NCI-H1092 (cell line): ENCODE data around the gene ARHGEF19.
"Not testable (repeated sequence)": the region's sequence is repeated elsewhere in the genome, so short reads cannot be mapped to it uniquely, and the experiment has no call there.

ENCODE experiments used
- DNase-seq: peaks from one replicate; lab custom pipeline; 2025; lab: John Stamatoyannopoulos, UW

Gene ARHGEF19

GRCh38 chr1:16164213-16165072 lies 48.0 kb downstream of the ARHGEF19 start:
- peak; percentile 73 for DNase-seq

DNA sequence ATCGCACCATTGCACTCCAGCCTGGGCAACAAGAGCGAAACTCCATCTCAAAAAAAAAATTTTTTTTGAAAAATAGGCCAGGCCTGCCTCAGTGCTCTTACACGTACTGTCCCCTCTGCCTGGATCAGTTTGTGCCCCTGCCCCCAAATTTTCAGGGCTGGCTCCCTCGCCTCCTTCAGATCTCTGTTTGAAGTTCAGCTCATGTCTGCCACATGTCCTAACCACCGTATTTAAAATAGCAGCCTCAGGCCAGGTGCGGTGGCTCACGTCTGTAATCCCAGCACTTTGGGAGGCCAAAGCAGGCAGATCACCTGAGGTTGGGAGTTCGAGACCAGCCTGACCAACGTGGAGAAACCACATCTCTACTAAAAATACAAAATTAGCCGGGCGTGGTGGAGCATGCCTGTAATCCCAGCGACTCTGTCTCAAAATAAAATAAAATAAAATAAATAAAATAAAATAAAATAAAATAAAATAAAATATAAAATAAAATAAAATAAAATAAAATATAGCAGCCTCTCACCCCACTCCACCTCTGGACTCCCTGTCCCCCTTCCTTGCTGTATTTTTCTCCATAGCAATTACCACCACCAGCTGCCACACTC lies 48.7 kb downstream of the ARHGEF19 start:
- not testable (repeated sequence) for DNase-seq

DNA sequence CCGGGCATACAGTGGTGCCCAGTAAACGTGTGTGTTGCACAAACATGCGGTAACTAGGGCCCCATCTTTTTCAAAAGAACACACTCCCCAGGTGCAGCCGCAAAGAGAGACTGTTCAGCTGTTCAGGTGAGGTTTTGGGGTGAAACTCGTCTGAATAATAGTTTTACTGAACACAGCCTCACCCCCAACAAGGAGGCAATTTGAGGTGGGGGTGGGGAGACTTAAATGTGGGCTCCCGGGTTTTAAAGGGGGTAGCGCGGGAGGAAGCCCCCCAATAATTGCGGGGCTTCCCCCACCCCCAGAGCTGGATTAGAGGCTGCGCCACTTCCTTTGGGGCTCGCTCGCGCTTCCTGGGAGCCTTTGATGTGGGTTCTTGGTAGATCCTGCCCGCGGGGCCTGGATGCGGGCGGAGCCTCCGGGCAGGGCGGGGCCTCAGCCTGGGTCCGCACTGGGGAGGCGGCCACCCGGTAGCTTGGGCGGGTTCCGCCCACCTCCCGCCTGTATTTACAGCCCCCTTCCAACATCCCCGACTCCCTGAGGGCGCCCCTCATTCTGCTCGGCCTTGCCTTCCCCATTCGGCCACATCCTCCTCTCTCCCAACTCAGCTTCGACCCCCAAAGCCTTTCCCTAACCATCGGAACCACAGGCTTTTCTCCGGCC lies 50.2 kb downstream of the ARHGEF19 start:
- DNase-seq, result no peak

DNA sequence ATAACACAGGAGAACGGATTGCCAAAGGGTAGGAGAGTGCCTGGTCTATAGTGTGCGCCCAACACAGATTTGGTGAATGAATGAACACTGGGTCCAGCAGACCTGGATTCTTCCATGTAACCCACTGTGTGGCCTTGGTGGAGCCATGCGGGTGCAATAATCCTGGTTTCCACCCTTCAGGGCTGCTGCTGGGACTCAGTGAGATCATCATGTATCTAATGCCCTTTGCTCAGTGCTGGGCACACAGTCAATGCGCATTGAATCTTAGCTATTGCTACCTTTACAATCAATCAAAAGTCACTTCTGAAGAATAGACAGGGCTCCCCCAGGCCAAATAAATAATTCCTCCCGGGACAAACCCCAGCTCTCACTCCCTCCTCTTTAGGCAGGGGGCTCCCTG lies 50.7 kb downstream of the ARHGEF19 start:
- no peak for DNase-seq

GRCh38 chr1:16158993-16159831 lies 53.2 kb downstream of the ARHGEF19 start:
- no peak for DNase-seq

DNA sequence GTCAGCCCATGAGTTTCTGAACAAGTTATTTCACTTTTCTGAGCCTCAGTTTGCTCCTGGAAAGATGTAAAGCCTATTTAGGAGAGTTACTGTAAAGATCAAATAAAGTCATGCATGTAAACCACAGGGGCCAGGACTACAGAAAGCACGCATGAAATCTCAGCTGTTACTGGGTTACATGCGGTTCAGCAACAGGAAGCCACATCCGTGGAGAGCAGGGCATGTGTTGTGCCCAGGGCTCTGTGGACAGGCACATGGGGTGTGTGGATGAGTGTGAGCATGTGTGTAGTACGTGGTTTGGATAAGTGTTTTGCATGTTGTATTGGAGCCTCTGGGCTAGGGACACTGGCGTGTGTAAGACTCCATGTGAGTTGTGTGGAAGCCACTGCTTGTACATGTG lies 54.4 kb downstream of the ARHGEF19 start:
- no peak for DNase-seq

DNA sequence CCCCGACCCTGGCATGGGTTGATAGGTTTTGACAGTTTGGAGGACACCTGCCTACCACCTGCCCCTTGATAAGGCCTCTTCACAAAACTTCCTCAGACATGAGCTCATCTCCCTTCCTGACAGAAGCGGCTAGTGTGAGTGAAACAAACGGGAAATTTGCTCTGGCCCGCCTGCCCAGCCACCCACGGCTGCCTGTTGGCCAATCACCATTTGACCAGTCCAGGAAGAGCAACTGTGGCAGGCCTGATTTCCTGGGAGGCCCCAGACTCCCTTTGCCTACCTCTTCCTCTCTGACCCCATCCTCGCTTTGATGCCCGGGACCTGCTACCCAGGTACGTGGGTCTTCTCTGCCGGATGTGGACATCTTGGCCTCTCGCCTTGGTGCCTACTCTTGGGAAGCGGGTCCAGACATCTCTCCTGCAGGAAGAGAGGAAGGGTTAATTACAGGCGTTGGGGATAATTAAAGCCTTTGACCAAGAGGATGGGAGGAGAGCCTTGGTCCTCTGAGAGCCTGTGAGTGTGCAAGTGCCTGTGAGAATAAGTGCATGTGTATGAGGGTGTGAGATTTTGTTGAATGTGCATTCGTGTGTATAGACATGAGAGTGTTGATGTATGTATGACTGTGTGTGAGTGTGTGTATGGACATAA lies 55.5 kb downstream of the ARHGEF19 start:
- no peak for DNase-seq

DNA sequence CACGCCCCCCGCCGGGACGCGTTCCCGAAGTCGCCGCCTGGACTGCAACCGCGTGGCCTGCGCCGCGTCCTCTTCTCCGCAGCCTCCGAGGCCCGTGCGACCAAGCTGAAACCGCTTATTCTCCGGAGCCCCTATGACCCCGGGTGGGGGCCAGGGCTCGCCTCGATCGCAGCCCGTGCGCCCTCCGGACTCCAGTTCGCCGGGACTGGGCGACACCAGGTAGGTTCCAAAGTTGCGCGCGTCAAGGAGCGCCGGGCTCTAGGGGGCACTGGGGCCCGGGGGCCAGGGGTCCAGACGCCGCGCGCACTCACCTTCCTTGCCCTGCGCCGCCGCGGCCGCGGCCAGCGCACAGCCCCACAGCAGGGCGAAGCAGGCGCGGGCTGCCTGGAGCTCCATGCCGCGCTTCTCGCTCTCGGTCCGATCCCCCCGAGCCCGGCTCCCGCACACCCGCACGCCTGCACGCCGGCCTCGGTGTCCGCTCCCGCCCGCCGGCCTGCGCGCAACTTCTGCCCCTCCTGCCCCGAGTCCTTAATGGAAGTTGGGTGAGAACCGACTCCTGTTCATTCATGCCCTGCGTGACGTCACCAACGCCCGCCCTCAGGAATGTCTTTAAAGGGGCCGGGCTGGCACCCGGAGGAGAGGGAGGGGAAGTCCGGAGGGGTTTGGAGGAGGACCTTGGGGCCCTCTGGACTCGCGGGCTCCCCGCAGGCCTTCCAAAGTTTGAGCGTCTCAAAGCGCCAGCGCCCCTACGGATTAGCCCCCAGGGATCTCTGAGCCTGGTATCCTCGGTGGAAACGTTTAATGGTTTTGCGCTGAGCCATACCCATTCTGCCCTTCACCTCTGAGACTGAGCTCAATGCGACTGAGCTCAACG lies 56.7 kb downstream of the ARHGEF19 start, which contains the start of gene EPHA2:
Gene EPHA2, minus strand, starts transcription at position 533 of the 874 bp plus-strand sequence. Its CDS starts 137 bp downstream, at position 396.
- DNase-seq, result no peak

DNA sequence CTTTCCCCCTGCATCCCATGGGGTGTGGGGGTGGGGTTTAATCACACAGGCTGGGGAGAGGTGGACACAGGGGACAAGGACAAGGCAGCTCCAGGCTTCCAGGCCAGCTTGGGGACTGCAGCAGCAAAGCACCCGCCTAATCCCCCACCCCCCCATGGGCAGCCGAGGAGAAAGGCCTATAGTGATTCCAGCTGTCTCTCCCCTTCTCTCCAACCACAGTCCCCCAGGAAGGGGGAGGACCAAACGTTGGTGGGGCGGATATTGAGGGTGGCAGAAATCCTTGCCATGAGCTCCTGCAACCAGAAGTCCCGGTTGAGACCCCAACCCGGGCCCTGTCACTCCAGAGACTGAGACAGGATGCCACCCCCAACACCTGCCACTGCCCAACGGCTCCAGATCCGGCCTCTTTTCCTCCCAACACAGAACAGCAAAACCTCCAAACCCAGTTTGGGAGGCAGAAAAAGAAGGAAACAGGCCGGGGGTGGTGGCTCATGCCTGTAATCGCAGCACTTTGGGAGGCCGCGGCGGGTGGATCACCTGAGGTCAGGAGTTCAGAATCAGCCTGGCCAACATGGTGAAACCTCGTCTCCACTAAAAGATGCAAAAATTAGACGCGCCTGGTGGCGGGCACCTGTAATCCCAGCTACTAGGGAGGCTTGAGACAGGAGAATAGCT lies 58.3 kb downstream of the ARHGEF19 start:
- no peak for DNase-seq

GRCh38 chr1:16153096-16153998 lies 59.1 kb downstream of the ARHGEF19 start:
- no peak for DNase-seq

DNA sequence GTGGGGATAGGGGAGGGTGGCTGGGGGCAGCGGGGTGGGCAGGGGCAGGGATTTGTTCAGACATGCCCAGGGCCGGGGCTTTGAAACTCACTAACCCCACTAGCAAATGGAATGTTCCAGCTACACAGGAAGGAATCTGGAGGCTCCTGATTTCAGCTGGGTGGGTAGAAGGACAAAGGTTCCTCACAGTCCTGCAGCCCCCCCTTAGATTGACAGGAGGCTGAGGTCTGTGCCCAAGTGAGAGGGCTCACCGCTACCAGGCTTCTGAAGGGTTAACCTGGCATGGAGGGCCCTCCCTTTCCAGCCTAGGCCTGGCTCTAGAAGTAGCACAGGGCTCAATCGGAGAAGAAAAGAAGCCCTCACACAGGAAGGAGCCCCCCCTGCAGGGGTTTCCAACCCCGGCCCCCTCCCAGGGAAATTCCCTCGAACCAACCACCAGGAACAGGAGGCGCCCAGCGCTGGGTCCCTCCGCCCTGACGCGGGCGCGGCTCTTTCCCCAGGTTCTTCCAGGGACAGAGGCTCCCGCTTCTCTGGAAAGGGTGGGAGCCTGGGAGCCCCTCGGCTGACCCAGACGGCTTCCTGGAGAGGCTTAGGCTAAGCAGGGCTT lies 59.9 kb downstream of the ARHGEF19 start:
- DNase-seq, result no peak

GRCh38 chr1:16151995-16152384 lies 60.5 kb downstream of the ARHGEF19 start:
- DNase-seq, result no peak

GRCh38 chr1:16151196-16151994 lies 61.1 kb downstream of the ARHGEF19 start:
- no peak for DNase-seq

GRCh38 chr1:16150508-16150907 lies 61.9 kb downstream of the ARHGEF19 start:
- no peak for DNase-seq

DNA sequence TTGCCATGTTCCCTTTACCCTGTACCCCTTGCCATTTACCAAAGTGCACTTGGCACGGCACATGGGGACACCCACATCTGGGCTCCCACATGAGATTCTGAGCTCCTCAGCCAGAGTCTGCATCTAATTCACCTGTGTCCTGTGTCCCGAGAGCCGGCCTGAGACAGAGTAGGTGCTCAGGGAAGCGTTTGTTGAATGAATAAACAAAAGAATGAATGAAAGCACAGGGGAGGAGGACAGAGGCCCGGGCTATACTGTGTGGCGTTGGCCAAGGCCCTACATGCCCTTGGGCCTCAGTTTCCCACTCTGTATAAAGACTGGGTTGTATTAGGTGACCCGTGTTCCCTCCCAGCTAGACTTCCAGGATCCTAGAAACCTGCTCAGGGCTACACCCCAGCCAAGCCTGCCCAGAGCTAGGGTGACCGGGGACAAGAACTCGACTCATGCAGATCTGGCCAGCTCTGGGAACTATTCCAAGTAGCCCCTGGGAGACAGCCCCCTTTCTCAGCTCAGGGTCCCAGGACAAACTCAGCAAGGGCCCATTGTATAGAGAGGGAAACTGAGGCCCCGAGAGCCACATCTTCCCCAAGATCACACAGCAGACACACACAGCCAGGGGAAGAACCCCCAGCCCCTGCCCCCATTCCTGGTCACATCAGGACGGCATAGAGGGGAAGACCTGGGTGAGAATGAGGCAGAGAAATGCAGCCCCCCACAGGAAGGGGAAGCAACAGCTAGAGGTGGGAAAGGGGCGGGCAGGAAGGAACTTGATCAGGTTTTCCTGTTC lies 62.6 kb downstream of the ARHGEF19 start:
- DNase-seq, result no peak

DNA sequence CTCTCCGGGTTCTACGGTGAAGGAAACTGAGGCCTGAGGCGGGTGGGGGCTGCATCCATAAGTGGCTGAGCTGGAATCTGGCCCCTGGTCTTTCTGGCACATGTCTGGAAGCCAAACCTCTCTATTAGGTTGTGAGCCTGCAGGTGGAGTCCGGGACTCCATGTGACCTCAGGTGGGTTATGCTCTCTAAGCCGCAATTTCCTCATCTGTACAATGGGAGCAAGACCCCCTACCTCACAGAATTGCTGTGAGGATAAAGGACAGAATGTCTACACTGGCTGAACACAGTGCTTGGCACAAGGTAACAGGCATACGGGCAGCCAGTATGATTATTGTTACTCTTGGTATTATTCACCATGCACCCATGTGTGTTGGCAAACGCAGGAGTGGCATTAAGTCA lies 63.3 kb downstream of the ARHGEF19 start:
- DNase-seq, result no peak
